A549 (cell line): ENCODE data around the gene NCOA7. TPM values are rescaled to one million over a fixed set of nuclear protein-coding genes. Genes with fewer than 3 reads are reported as not detected.
A peak's percentile ranks its signal among the peaks of the same experiment; 100 is the strongest.

Source experiments
- ATAC-seq, 2 experiments: fragments of 200-7000 bp in 1 of 2; fragments of >200 bp in 1 of 2; cut with Nextera tagmentation in 1 of 2; cut with Tn5 transposase in 1 of 2; 3 replicates each; pipeline versions ENCODE4 v1.8.0 to v1.9.1; 2018 to 2020; ENCODE audit warnings: mild to moderate bottlenecking in 1 of 2, moderate library complexity in 1 of 2
- CTCF ChIA-PET: fragments of 300-600 bp; sonication (Branson Sonifier 250); formaldehyde crosslinking; extraction: SDS; loops from one replicate; lab custom pipeline; 2021; ENCODE audit warnings: antibody characterized with exemption, inconsistent platforms; lab: Yijun Ruan, JAX
- POLR2A ChIA-PET: fragments of 350-600 bp; formaldehyde crosslinking; extraction: SDS; loops from one replicate; lab custom pipeline; 2021; ENCODE audit warnings: antibody characterized with exemption, inconsistent platforms; lab: Yijun Ruan, JAX
- DNase-seq, 2 experiments: peaks; one replicate each; pipeline versions ENCODE4 v3.0.0 to v3.0.0-alpha.2; 2011 to 2016; ENCODE audit warnings: low read depth in 1 of 2, low spot score in 1 of 2
- FAIRE-seq: peaks from 2 replicates; lab custom pipeline; 2011; peaks lifted over from hg19 to GRCh38; lab: Jason Lieb, UNC
- H3K27ac ChIP-seq, 2 experiments: fragments of >200 bp; sonication (Bioruptor Twin); formaldehyde crosslinking; 3 replicates each; pipeline ENCODE4 v1.5.1; 2016 to 2017
- H3K4me1 ChIP-seq: fragments of >200 bp; sonication (Bioruptor Twin); formaldehyde crosslinking; 3 replicates; pipeline ENCODE4 v1.6.1; 2016
- H3K4me2 ChIP-seq: fragments of >200 bp; sonication (Bioruptor Twin); formaldehyde crosslinking; 3 replicates; pipeline ENCODE4 v1.6.1; 2016
- H3K4me3 ChIP-seq: fragments of >200 bp; sonication (Bioruptor Twin); formaldehyde crosslinking; 3 replicates; pipeline ENCODE4 v1.5.1; 2016
- H3K9me3 ChIP-seq: fragments of >200 bp; sonication (Bioruptor Twin); formaldehyde crosslinking; 3 replicates; pipeline ENCODE4 v1.6.1; 2016
- BCL3 ChIP-seq: fragments of >200 bp; sonication (Bioruptor Twin); formaldehyde crosslinking; IDR thresholded peaks from 3 replicates; pipeline ENCODE4 v1.6.1; 2016
- CBX8 ChIP-seq: fragments of 200-600 bp; sonication (generic); IDR thresholded peaks from 2 replicates; pipeline ENCODE4 v1.6.1; 2016
- CEBPB ChIP-seq, 2 experiments: fragments of >200 bp in 1 of 2; sonication (Bioruptor Twin) in 1 of 2; formaldehyde crosslinking in 1 of 2; IDR thresholded peaks; 2 replicates each; pipeline ENCODE4 v1.6.1; 2012 to 2016
- CTCF ChIP-seq: fragments of >200 bp; sonication (Bioruptor Twin); formaldehyde crosslinking; IDR thresholded peaks from 3 replicates; pipeline ENCODE4 v1.5.1; 2016
- EP300 ChIP-seq, 2 experiments: fragments of >200 bp; sonication (Bioruptor Twin); formaldehyde crosslinking; IDR thresholded peaks; 2 replicates in 1 of 2; 3 replicates in 1 of 2; pipeline ENCODE4 v1.6.1; 2016 to 2017
- GATA3 ChIP-seq: IDR thresholded peaks from 2 replicates; pipeline ENCODE4 v1.6.1; 2012; ENCODE audit warnings: borderline replicate concordance
- JUN ChIP-seq, 2 experiments: fragments of >200 bp; sonication (Bioruptor Twin); formaldehyde crosslinking; IDR thresholded peaks; 2 replicates in 1 of 2; 3 replicates in 1 of 2; pipeline ENCODE4 v1.6.1; 2016 to 2017
- KDM5A ChIP-seq: fragments of 200-600 bp; sonication (generic); IDR thresholded peaks from 2 replicates; pipeline ENCODE4 v1.6.1; 2016; ENCODE audit warnings: antibody characterized with exemption, mild to moderate bottlenecking
- MAFK ChIP-seq: fragments of 450-650 bp; IDR thresholded peaks from 2 replicates; pipeline ENCODE4 v1.6.1; 2014; ENCODE audit not compliant: partially characterized antibody
- MAX ChIP-seq: IDR thresholded peaks from 2 replicates; pipeline ENCODE4 v1.6.1; 2012
- RAD21 ChIP-seq, 2 experiments: fragments of >200 bp in 1 of 2; sonication (Bioruptor Twin) in 1 of 2; formaldehyde crosslinking in 1 of 2; IDR thresholded peaks in 1 of 2; conservative IDR thresholded peaks in 1 of 2; 2 replicates in 1 of 2; 3 replicates in 1 of 2; pipeline ENCODE4 v1.6.1; 2012 to 2018; ENCODE audit warnings: inconsistent platforms in 1 of 2
- REST ChIP-seq: fragments of 200-600 bp; sonication (generic); IDR thresholded peaks from 2 replicates; pipeline ENCODE4 v1.6.1; 2016; ENCODE audit warnings: antibody characterized with exemption, mild to moderate bottlenecking, moderate library complexity
- SMC3 ChIP-seq: fragments of >200 bp; sonication (Bioruptor Twin); formaldehyde crosslinking; IDR thresholded peaks from 3 replicates; pipeline ENCODE4 v1.6.1; 2018; ENCODE audit warnings: inconsistent platforms
- WGBS: methylation state at CpG from one replicate; pipeline ENCODE4 v1.1.6; 2017; ENCODE audit errors: missing lambda C conversion rate; 5-methylcytosine and 5-hydroxymethylcytosine counted together
- polyA plus RNA-seq, 4 experiments: library from polyadenylated mRNA; depleted of rRNA in 3 of 4; stranded (reverse); fragments of >200 nt; fragmentation: RNase III in 1 of 4; extraction: RNeasy Plus Mini Kit Qiagen cat#74134 plus additional on column Dnase treatment in 1 of 4; gene quantifications; 2 replicates in 3 of 4; 3 replicates in 1 of 4; pipeline ENCODE4 v1.2.3, GENCODE V29; 2011 to 2017

Gene NCOA7
- polyA plus RNA-seq, 2 of the 4 experiments (the other 2 are of a cell fraction): 66.4 to 195 TPM

GRCh38 chr6:125888989-125889656 is 98.4 kb downstream of the NCOA7 start:
- 53% methylated on average over 8 of the region's 8 CpGs for WGBS
- peak in 1 of 2 experiments; percentile 75; a peak in 3 of 6 replicates for ATAC-seq
- Histone ChIP-seq H3K9me3 (no peaks in the 10 kb centered on the region), H3K4me2 (no peak overlapping the region), H3K4me1 (peaks cover 18% of the 10 kb centered on the region), H3K4me3 (no peak overlapping the region), H3K27ac (peak overlapping the region in 1 of 2 experiments; percentile 40; a peak in 2 of 6 replicates)
- CTCF ChIA-PET: interaction anchor here (0.7 to 2.7 kb wide), 7 partner anchors 10 to 85 kb away, joined by 3 to 14 read pairs (median 3); no protein-coding TSS in a partner anchor
- TF ChIP-seq SMC3 (0 out of 3 replicates have a peak, but pooled peaks have one; percentile 19), MAFK (peak; percentile 1), CTCF (peak; percentile 47), REST (no peak), RAD21 (conservative IDR thresholded peaks at IDR 0.05 in 1 of 2, IDR thresholded peaks at IDR 0.05 in 1 of 2) (peak; percentile 14 to 20; a peak in 1 of 5 replicates)
- peak in 1 of 2 experiments; percentile 61 for DNase-seq
- FAIRE-seq: no peak
- POLR2A ChIA-PET: no interaction called here

GRCh38 chr6:125899726-125900182 is 109.0 kb downstream of the NCOA7 start:
- H3K4me1 ChIP-seq: peaks cover 78% of the 10 kb centered on the region
- H3K27ac ChIP-seq: peak overlapping the region; percentile 96 to 97
- DNase-seq: peak; percentile 72 to 86
- FAIRE-seq: peak; percentile 65
- 0% methylated on average over 2 of the region's 2 CpGs for WGBS
- no peaks in the 10 kb centered on the region for H3K9me3 ChIP-seq
- peak; percentile 94 to 97 for ATAC-seq
- peak overlapping the region; percentile 88 for H3K4me2 ChIP-seq
- TF ChIP-seq BCL3: peak; percentile 61; the same call in 1 of the 3 replicates
- TF ChIP-seq GATA3: 0 out of 2 replicates have a peak, but pooled peaks have one; percentile 39
- TF ChIP-seq SMC3: 0 out of 3 replicates have a peak, but pooled peaks have one; percentile 22
- TF ChIP-seq CEBPB (IDR thresholded peaks at IDR 0.05): peak; percentile 30 to 81; a peak in 2 of 4 replicates
- TF ChIP-seq MAX: peak; percentile 23; the same call in 1 of the 2 replicates
- TF ChIP-seq JUN (IDR thresholded peaks at IDR 0.05): peak; percentile 62 to 69; a peak in 3 of 5 replicates
- TF ChIP-seq EP300 (IDR thresholded peaks at IDR 0.05): peak in 1 of 2 experiments; percentile 60; a peak in 3 of 5 replicates
- TF ChIP-seq CTCF: peak; percentile 17; the same call in 2 of the 3 replicates
- no peak for TF ChIP-seq KDM5A
- TF ChIP-seq CBX8: no peak
- CTCF ChIA-PET: interaction anchor here (1.0 to 3.5 kb wide), 14 partner anchors 10 to 108 kb away, joined by 3 to 29 read pairs (median 6); partner anchors contain the start of gene HINT3
- H3K4me3 ChIP-seq: peak overlapping the region; percentile 43
- POLR2A ChIA-PET: interaction anchor here (1.0 to 1.3 kb wide), 2 partner anchors 47 to 110 kb away, joined by 5 to 7 read pairs; partner anchors contain the start of gene NCOA7
